ENCODE results near the gene B9D1.

- TF ChIP-seq CTCF (conservative IDR thresholded peaks at IDR 0.05 in 1 of 2, IDR thresholded peaks at IDR 0.05 in 1 of 2; ENCODE audit: extremely low read depth in 1 of 2, insufficient read depth in 1 of 2, low read depth in 1 of 2, low read length in 2 of 2) (no peak), EZH2 (IDR thresholded peaks at IDR 0.05; ENCODE audit: borderline replicate concordance, low read length) (no peak)
These were observed 28.4 kb upstream of the B9D1 start for GRCh38 chr17:19390951-19391350.

Measured in mammary epithelial cell (primary cell).